ENCODE results near the gene RAVER2.

RAVER2 gene

GRCh38 chr1:64849942-64850341, 105.1 kb downstream of the RAVER2 start:
- DNase-seq, result no peak

GRCh38 chr1:64850846-64851245, 106.0 kb downstream of the RAVER2 start:
- DNase-seq, result no peak

GRCh38 chr1:64851664-64852063, 106.8 kb downstream of the RAVER2 start:
- no peak for DNase-seq

- DNase-seq, result no peak
Observed at GRCh38 chr1:64854674-64855073, 109.8 kb downstream of the RAVER2 start.

GRCh38 chr1:64855557-64855956, 110.7 kb downstream of the RAVER2 start:
- DNase-seq, result no peak

GRCh38 chr1:64856553-64856952, 111.7 kb downstream of the RAVER2 start:
- no peak for DNase-seq

GRCh38 chr1:64857347-64857746, 112.5 kb downstream of the RAVER2 start:
- no peak for DNase-seq

GRCh38 chr1:64861611-64862010, 116.7 kb downstream of the RAVER2 start:
- DNase-seq, result no peak

GRCh38 chr1:64864018-64864940, 119.4 kb downstream of the RAVER2 start:
- no peak for DNase-seq

GRCh38 chr1:64865105-64865757, 120.4 kb downstream of the RAVER2 start:
- no peak for DNase-seq

GRCh38 chr1:64866689-64867088, 121.8 kb downstream of the RAVER2 start:
- DNase-seq, result peak; percentile 19

GRCh38 chr1:64867266-64867665, 122.4 kb downstream of the RAVER2 start:
- no peak for DNase-seq

- DNase-seq, result no peak
Observed at GRCh38 chr1:64871256-64871655, 126.4 kb downstream of the RAVER2 start.

GRCh38 chr1:64872067-64872466, 127.2 kb downstream of the RAVER2 start:
- DNase-seq, result no peak

- DNase-seq, result no peak
Observed at GRCh38 chr1:64873576-64873975, 128.7 kb downstream of the RAVER2 start.

- no peak for DNase-seq
Observed at GRCh38 chr1:64874666-64875065, 129.8 kb downstream of the RAVER2 start.

- no peak for DNase-seq
Observed at GRCh38 chr1:64875101-64875500, 130.2 kb downstream of the RAVER2 start.

GRCh38 chr1:64875606-64876005, 130.7 kb downstream of the RAVER2 start:
- DNase-seq, result no peak

- no peak for DNase-seq
Observed at GRCh38 chr1:64877151-64877550, 132.3 kb downstream of the RAVER2 start.

GRCh38 chr1:64877598-64877997, 132.7 kb downstream of the RAVER2 start:
- no peak for DNase-seq

- no peak for DNase-seq
Observed at GRCh38 chr1:64878090-64878489, 133.2 kb downstream of the RAVER2 start.

GRCh38 chr1:64878931-64879611, 134.2 kb downstream of the RAVER2 start:
- DNase-seq, result no peak

- no peak for DNase-seq
Observed at GRCh38 chr1:64880449-64880848, 135.6 kb downstream of the RAVER2 start.

GRCh38 chr1:64881281-64881680, 136.4 kb downstream of the RAVER2 start:
- peak; percentile 63 for DNase-seq
